ENCODE results near the gene DSP.

DNA sequence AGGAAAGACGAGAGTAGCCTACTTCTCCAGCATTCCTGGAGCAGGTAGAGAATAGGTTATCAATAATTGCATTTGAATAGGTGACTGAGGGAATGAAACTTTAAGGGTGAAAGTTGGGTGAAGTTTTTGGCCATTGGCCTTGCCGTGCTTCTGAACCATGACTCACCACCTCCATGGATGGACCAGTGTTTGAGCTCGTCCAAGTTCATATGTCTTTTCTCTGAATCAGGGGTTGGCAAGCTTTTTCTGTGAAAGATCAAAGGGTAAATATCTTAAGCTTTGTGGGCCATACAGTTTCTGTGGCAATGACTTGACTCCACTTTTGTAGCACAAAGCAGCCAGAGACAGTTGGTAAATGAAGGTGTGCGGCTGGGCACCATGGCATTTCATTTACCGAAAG, 80.3 kb downstream of the DSP start:
- TF ChIP-seq, protein P1, sequence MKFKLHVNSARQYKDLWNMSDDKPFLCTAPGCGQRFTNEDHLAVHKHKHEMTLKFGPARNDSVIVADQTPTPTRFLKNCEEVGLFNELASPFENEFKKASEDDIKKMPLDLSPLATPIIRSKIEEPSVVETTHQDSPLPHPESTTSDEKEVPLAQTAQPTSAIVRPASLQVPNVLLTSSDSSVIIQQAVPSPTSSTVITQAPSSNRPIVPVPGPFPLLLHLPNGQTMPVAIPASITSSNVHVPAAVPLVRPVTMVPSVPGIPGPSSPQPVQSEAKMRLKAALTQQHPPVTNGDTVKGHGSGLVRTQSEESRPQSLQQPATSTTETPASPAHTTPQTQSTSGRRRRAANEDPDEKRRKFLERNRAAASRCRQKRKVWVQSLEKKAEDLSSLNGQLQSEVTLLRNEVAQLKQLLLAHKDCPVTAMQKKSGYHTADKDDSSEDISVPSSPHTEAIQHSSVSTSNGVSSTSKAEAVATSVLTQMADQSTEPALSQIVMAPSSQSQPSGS (CRISPR knock-in tag; IDR thresholded peaks at IDR 0.05): no peak
- TF ChIP-seq, protein P2, sequence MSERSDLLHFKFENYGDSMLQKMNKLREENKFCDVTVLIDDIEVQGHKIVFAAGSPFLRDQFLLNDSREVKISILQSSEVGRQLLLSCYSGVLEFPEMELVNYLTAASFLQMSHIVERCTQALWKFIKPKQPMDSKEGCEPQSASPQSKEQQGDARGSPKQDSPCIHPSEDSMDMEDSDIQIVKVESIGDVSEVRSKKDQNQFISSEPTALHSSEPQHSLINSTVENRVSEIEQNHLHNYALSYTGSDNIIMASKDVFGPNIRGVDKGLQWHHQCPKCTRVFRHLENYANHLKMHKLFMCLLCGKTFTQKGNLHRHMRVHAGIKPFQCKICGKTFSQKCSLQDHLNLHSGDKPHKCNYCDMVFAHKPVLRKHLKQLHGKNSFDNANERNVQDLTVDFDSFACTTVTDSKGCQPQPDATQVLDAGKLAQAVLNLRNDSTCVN (CRISPR knock-in tag; IDR thresholded peaks at IDR 0.05; ENCODE audit: borderline replicate concordance): no peak
- TF ChIP-seq GABPB1 (CRISPR knock-in tag; IDR thresholded peaks at IDR 0.05) (no peak), ZKSCAN8 (CRISPR knock-in tag; IDR thresholded peaks at IDR 0.05; ENCODE audit: borderline replicate concordance) (no peak), POLR2A (IDR thresholded peaks at IDR 0.05; ENCODE audit: insufficient read depth in 1 of 2, low read depth in 2 of 2, low read length in 2 of 2) (no peak), HOXD1 (CRISPR knock-in tag; IDR thresholded peaks at IDR 0.05) (no peak)
- TF ChIP-seq, protein P3, sequence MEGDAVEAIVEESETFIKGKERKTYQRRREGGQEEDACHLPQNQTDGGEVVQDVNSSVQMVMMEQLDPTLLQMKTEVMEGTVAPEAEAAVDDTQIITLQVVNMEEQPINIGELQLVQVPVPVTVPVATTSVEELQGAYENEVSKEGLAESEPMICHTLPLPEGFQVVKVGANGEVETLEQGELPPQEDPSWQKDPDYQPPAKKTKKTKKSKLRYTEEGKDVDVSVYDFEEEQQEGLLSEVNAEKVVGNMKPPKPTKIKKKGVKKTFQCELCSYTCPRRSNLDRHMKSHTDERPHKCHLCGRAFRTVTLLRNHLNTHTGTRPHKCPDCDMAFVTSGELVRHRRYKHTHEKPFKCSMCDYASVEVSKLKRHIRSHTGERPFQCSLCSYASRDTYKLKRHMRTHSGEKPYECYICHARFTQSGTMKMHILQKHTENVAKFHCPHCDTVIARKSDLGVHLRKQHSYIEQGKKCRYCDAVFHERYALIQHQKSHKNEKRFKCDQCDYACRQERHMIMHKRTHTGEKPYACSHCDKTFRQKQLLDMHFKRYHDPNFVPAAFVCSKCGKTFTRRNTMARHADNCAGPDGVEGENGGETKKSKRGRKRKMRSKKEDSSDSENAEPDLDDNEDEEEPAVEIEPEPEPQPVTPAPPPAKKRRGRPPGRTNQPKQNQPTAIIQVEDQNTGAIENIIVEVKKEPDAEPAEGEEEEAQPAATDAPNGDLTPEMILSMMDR (CRISPR knock-in tag; IDR thresholded peaks at IDR 0.05): no peak
